Keratinocyte (primary cell): ENCODE results near the gene DMD. TPM values are rescaled to one million over a fixed set of nuclear protein-coding genes. Genes with fewer than 3 reads are reported as not detected.

ENCODE experiments used
- DNase-seq: peaks from one replicate; pipeline ENCODE4 v3.0.0-alpha.2; 2011; ENCODE audit warnings: low read depth, missing footprints, low spot score
- FAIRE-seq: peaks from 2 replicates; lab custom pipeline; 2011; peaks lifted over from hg19 to GRCh38; lab: Jason Lieb, UNC
- H2AFZ ChIP-seq: 2 replicates; pipeline ENCODE4 v1.6.0; 2012; ENCODE audit warnings: low read length, control low read depth, inconsistent platforms; ENCODE audit not compliant: control insufficient read depth
- H3K27ac ChIP-seq: 2 replicates; pipeline ENCODE4 v1.5.1; 2011; ENCODE audit warnings: low read length; ENCODE audit not compliant: control insufficient read depth, insufficient read depth
- H3K27me3 ChIP-seq: 3 replicates; pipeline ENCODE4 v1.6.0; 2011; ENCODE audit warnings: low read length; ENCODE audit not compliant: control insufficient read depth, insufficient read depth; ENCODE audit errors: extremely low read depth
- H3K36me3 ChIP-seq, 2 experiments: 2 replicates in 1 of 2; 3 replicates in 1 of 2; pipeline ENCODE4 v1.5.1; 2011; ENCODE audit warnings: low read length in 2 of 2, mild to moderate bottlenecking in 1 of 2; ENCODE audit not compliant: control insufficient read depth in 2 of 2, insufficient read depth in 2 of 2; ENCODE audit errors: extremely low read depth in 1 of 2
- H3K4me1 ChIP-seq: 3 replicates; pipeline ENCODE4 v1.5.1; 2011; ENCODE audit warnings: low read length; ENCODE audit not compliant: control insufficient read depth, insufficient read depth; ENCODE audit errors: extremely low read depth
- H3K4me2 ChIP-seq: 3 replicates; pipeline ENCODE4 v1.6.0; 2011; ENCODE audit warnings: low read depth, low read length; ENCODE audit not compliant: control insufficient read depth, insufficient read depth; ENCODE audit errors: extremely low read depth
- H3K4me3 ChIP-seq, 3 experiments: fragments of 200-600 bp in 1 of 3; sonication (generic) in 1 of 3; 2 replicates in 2 of 3; 3 replicates in 1 of 3; pipeline ENCODE4 v1.5.1; 2011 to 2016; ENCODE audit warnings: low read length in 3 of 3, mild to moderate bottlenecking in 3 of 3, control low read depth in 2 of 3, inconsistent platforms in 1 of 3, low read depth in 1 of 3, mixed read lengths in 1 of 3, mixed run types in 1 of 3, moderate library complexity in 1 of 3; ENCODE audit not compliant: control insufficient read depth in 2 of 3, insufficient read depth in 2 of 3; ENCODE audit errors: extremely low read depth in 1 of 3
- H3K79me2 ChIP-seq: 2 replicates; pipeline ENCODE4 v1.6.0; 2012; ENCODE audit warnings: low read length; ENCODE audit not compliant: control insufficient read depth, insufficient read depth
- H3K9ac ChIP-seq: 3 replicates; pipeline ENCODE4 v1.6.0; 2011; ENCODE audit warnings: low read length; ENCODE audit not compliant: control insufficient read depth, insufficient read depth; ENCODE audit errors: extremely low read depth
- H3K9me1 ChIP-seq: 3 replicates; pipeline ENCODE4 v1.6.0; 2011; ENCODE audit warnings: low read length; ENCODE audit not compliant: control insufficient read depth, insufficient read depth; ENCODE audit errors: extremely low read depth
- H3K9me3 ChIP-seq: 2 replicates; pipeline ENCODE4 v1.5.1; 2012; ENCODE audit warnings: low read depth, low read length; ENCODE audit not compliant: control insufficient read depth
- H4K20me1 ChIP-seq: 3 replicates; pipeline ENCODE4 v1.6.0; 2011; ENCODE audit warnings: low read length; ENCODE audit not compliant: control insufficient read depth, insufficient read depth; ENCODE audit errors: extremely low read depth
- EZH2 ChIP-seq: IDR thresholded peaks from one replicate; pipeline ENCODE4 v1.6.1; 2012; ENCODE audit warnings: inconsistent platforms, mild to moderate bottlenecking, low read length, moderate library complexity
- dilution Hi-C: fragments of 300-500 bp; cut with MboI; formaldehyde crosslinking; loops from one replicate; pipeline ENCODE4 v1.7.0; 2020; ENCODE audit warnings: low sequenced_read_pairs; ENCODE audit not compliant: extremely low pct_ligation_motif_present
- polyA plus RNA-seq, 5 experiments: library from polyadenylated mRNA; depleted of rRNA in 3 of 5; stranded (reverse) in 3 of 5; stranded (forward) in 1 of 5; unstranded in 1 of 5; fragments of >200 nt; gene quantifications; 1 replicate in 1 of 5; 2 replicates in 3 of 5; 3 replicates in 1 of 5; pipeline versions ENCODE4 v1.2.1 to v1.2.3, GENCODE V29; 2011 to 2012; ENCODE audit warnings: missing spikeins in 2 of 5, low read depth in 1 of 5, low replicate concordance in 1 of 5
- TF ChIP-seq, protein P1 (sequence below), 3 experiments: IDR thresholded peaks in 1 of 3; conservative IDR thresholded peaks in 1 of 3; optimal IDR thresholded peaks in 1 of 3; 2 replicates in 2 of 3; 3 replicates in 1 of 3; pipeline versions ENCODE3 to v1.5.1; 2011; ENCODE audit warnings: low read length in 3 of 3, mild to moderate bottlenecking in 3 of 3, moderate library complexity in 2 of 3, control low read depth in 1 of 3, inconsistent platforms in 1 of 3; ENCODE audit not compliant: insufficient read depth in 2 of 3; ENCODE audit errors: extremely low read depth in 1 of 3

DMD gene
- polyA plus RNA-seq, 1 donor (not counting 4 experiments of a cell fraction or from before 2014, with no cell fraction given), result 8.9 TPM

DNA sequence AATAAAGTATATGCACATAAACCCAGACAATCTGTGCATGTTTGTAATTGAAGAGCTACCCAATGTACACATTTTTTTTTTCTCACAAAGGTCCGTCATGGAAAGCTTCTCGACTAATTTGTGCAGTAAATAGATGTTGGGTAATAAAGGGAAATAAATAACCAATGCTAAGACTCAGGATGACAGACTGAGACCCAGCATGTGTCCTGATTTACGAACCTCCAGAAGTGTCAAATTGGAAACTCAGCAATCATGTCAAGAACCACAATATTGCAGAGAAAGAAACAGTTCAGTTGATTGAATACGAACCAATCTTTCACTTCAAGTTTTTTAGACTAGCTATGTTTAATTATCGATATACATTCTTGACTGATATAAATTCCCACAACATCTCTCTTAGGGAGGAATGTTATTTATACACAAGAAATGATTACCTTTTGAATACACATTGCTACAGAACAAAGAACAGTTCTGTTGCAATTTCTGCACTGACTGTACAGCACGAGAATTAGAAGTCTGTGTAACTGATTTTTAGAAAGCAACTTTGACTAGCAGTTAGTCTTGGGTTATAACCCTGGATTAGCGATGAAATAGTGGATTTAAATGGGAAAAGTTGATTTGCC is 1513.9 kb downstream of the DMD start:
- no peaks in the 10 kb centered on the region for H3K4me1 ChIP-seq
- no peak overlapping the region for H3K4me2 ChIP-seq
- H3K36me3 ChIP-seq, result no peaks in the 10 kb centered on the region
- FAIRE-seq (no peak), DNase-seq (no peak)
- H4K20me1 ChIP-seq, result no peaks in the 10 kb centered on the region
- no peak overlapping the region for H3K9ac ChIP-seq
- dilution Hi-C loops, result no loop called here
- no peak for TF ChIP-seq EZH2
- TF ChIP-seq, protein P1, sequence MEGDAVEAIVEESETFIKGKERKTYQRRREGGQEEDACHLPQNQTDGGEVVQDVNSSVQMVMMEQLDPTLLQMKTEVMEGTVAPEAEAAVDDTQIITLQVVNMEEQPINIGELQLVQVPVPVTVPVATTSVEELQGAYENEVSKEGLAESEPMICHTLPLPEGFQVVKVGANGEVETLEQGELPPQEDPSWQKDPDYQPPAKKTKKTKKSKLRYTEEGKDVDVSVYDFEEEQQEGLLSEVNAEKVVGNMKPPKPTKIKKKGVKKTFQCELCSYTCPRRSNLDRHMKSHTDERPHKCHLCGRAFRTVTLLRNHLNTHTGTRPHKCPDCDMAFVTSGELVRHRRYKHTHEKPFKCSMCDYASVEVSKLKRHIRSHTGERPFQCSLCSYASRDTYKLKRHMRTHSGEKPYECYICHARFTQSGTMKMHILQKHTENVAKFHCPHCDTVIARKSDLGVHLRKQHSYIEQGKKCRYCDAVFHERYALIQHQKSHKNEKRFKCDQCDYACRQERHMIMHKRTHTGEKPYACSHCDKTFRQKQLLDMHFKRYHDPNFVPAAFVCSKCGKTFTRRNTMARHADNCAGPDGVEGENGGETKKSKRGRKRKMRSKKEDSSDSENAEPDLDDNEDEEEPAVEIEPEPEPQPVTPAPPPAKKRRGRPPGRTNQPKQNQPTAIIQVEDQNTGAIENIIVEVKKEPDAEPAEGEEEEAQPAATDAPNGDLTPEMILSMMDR (optimal IDR thresholded peaks at IDR 0.05 in 1 of 3, IDR thresholded peaks at IDR 0.05 in 1 of 3, conservative IDR thresholded peaks at IDR 0.05 in 1 of 3; ENCODE audit: extremely low read depth in 1 of 3, insufficient read depth in 2 of 3, low read length in 3 of 3), result no peak
- H2AFZ ChIP-seq, result no peak overlapping the region
- no peaks in the 10 kb centered on the region for H3K27me3 ChIP-seq
- H3K79me2 ChIP-seq, result no peaks in the 10 kb centered on the region
- H3K4me3 ChIP-seq, result no peak overlapping the region
- H3K27ac ChIP-seq, result no peak overlapping the region
- no peaks in the 10 kb centered on the region for H3K9me3 ChIP-seq
- H3K9me1 ChIP-seq, result no peaks in the 10 kb centered on the region

- no peak for FAIRE-seq
- no peaks in the 10 kb centered on the region for H3K79me2 ChIP-seq
- no peak for DNase-seq
- dilution Hi-C loops, result no loop called here
- H3K27me3 ChIP-seq, result no peaks in the 10 kb centered on the region
- no peak overlapping the region for H3K27ac ChIP-seq
- no peaks in the 10 kb centered on the region for H3K9me3 ChIP-seq
- no peak overlapping the region for H3K4me2 ChIP-seq
- H3K36me3 ChIP-seq, result no peaks in the 10 kb centered on the region
- no peak overlapping the region for H2AFZ ChIP-seq
- no peak overlapping the region for H3K9ac ChIP-seq
- TF ChIP-seq, protein P1 (optimal IDR thresholded peaks at IDR 0.05 in 1 of 3, IDR thresholded peaks at IDR 0.05 in 1 of 3, conservative IDR thresholded peaks at IDR 0.05 in 1 of 3; ENCODE audit: extremely low read depth in 1 of 3, insufficient read depth in 2 of 3, low read length in 3 of 3), result no peak
- TF ChIP-seq EZH2, result no peak
- no peaks in the 10 kb centered on the region for H3K4me1 ChIP-seq
- H4K20me1 ChIP-seq, result no peaks in the 10 kb centered on the region
- H3K4me3 ChIP-seq, result no peak overlapping the region
- no peaks in the 10 kb centered on the region for H3K9me1 ChIP-seq
Measured at GRCh38 chrX:31679861-31680260, 1531.5 kb downstream of the DMD start.
